ENCODE measurements around the gene MACROD2. TPM values are rescaled to one million over a fixed set of nuclear protein-coding genes. Genes with fewer than 3 reads are reported as not detected.

Gene MACROD2
- total RNA-seq, 3 donors from 2014 or later, result 3.2 to 7.6 (median 6.4) TPM

- H3K36me3 ChIP-seq (ENCODE audit: low read depth), result no peaks in the 10 kb centered on the region
- no peak for DNase-seq
- H3K4me1 ChIP-seq (ENCODE audit: low read depth), result no peaks in the 10 kb centered on the region
- no peak overlapping the region for H3K4me3 ChIP-seq
- no peak for ATAC-seq
- intact Hi-C loops (cut with DNase I, micrococcal nuclease), result no loop called here
- no peak for TF ChIP-seq CTCF (IDR thresholded peaks at IDR 0.05)
- no peaks in the 10 kb centered on the region for H3K9me3 ChIP-seq
Observed at GRCh38 chr20:15026759-15027158, 1031.4 kb downstream of the MACROD2 start.

GRCh38 chr20:15030826-15031225, 1035.5 kb downstream of the MACROD2 start:
- DNase-seq, result no peak
- no peaks in the 10 kb centered on the region for H3K4me1 ChIP-seq (ENCODE audit: low read depth)
- intact Hi-C loops (cut with DNase I, micrococcal nuclease), result no loop called here
- no peaks in the 10 kb centered on the region for H3K9me3 ChIP-seq
- no peaks in the 10 kb centered on the region for H3K36me3 ChIP-seq (ENCODE audit: low read depth)
- ATAC-seq, result no peak
- H3K4me3 ChIP-seq, result no peak overlapping the region
- TF ChIP-seq CTCF (IDR thresholded peaks at IDR 0.05), result no peak

- H3K9me3 ChIP-seq, result no peaks in the 10 kb centered on the region
- H3K4me3 ChIP-seq, result no peak overlapping the region
- no peaks in the 10 kb centered on the region for H3K4me1 ChIP-seq (ENCODE audit: low read depth)
- H3K36me3 ChIP-seq (ENCODE audit: low read depth), result no peaks in the 10 kb centered on the region
- TF ChIP-seq CTCF (IDR thresholded peaks at IDR 0.05), result no peak
- ATAC-seq (no peak), DNase-seq (no peak)
- intact Hi-C loops (cut with DNase I, micrococcal nuclease), result no loop called here
Observed at GRCh38 chr20:15031546-15032351, 1036.4 kb downstream of the MACROD2 start.

- Histone ChIP-seq H3K36me3 (ENCODE audit: low read depth) (no peaks in the 10 kb centered on the region), H3K4me3 (no peak overlapping the region), H3K4me1 (ENCODE audit: low read depth) (no peaks in the 10 kb centered on the region), H3K9me3 (no peaks in the 10 kb centered on the region)
- no peak for TF ChIP-seq CTCF (IDR thresholded peaks at IDR 0.05)
- intact Hi-C loops (cut with DNase I, micrococcal nuclease), result no loop called here
- ATAC-seq (no peak), DNase-seq (no peak)
Observed at GRCh38 chr20:15032352-15032622, 1037.0 kb downstream of the MACROD2 start.

DNA sequence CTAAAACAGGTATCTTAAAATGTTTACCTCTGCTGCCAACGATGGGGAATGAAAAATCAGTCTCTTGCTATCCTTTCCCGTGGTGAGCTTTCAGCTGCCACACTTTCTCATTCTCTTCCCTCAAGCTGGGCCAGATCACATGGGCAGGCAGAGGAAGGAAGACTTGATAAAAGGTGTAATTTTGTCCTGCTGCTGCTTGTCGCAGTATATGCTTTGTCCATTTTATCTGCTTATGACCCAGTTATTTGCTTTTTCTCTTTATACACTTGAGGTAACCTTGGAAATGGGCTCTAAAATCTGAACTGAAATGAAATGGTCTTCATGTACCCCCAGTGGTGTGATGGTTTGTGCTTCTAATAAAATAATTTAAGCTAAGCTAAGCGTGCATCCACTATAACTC, 1038.0 kb downstream of the MACROD2 start:
- Histone ChIP-seq H3K9me3 (no peaks in the 10 kb centered on the region), H3K4me1 (ENCODE audit: low read depth) (no peaks in the 10 kb centered on the region), H3K36me3 (ENCODE audit: low read depth) (no peaks in the 10 kb centered on the region), H3K4me3 (no peak overlapping the region)
- intact Hi-C loops (cut with DNase I, micrococcal nuclease), result no loop called here
- ATAC-seq (no peak), DNase-seq (no peak)
- TF ChIP-seq CTCF (IDR thresholded peaks at IDR 0.05), result no peak

DNA sequence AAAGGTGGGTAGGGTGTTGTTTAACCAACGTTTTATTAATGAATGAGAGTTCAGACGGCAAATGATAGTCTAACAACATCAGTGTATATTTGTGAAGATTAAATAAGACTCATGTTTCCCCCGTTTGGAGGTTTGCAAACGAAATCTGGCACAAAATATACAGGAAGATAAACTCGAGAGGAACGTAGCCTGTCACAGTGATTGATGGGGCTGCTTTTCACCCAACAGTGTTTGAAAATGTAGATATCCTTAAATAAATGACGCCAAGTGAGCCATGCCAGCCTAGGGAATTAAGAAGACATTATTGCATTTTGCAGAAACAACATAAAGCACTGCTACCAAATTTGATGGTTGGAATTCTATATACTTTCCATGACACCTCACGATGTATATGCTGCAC, 1038.6 kb downstream of the MACROD2 start:
- Histone ChIP-seq H3K4me1 (ENCODE audit: low read depth) (no peaks in the 10 kb centered on the region), H3K9me3 (no peaks in the 10 kb centered on the region), H3K4me3 (no peak overlapping the region), H3K36me3 (ENCODE audit: low read depth) (no peaks in the 10 kb centered on the region)
- no peak for ATAC-seq
- no peak for TF ChIP-seq CTCF (IDR thresholded peaks at IDR 0.05)
- DNase-seq, result no peak
- intact Hi-C loops (cut with DNase I, micrococcal nuclease), result no loop called here
